ENCODE data around the gene GLUD1.
"Not testable (repeated sequence)": the region's sequence is repeated elsewhere in the genome, so short reads cannot be mapped to it uniquely, and the experiment has no call there.

GLUD1 gene

DNA sequence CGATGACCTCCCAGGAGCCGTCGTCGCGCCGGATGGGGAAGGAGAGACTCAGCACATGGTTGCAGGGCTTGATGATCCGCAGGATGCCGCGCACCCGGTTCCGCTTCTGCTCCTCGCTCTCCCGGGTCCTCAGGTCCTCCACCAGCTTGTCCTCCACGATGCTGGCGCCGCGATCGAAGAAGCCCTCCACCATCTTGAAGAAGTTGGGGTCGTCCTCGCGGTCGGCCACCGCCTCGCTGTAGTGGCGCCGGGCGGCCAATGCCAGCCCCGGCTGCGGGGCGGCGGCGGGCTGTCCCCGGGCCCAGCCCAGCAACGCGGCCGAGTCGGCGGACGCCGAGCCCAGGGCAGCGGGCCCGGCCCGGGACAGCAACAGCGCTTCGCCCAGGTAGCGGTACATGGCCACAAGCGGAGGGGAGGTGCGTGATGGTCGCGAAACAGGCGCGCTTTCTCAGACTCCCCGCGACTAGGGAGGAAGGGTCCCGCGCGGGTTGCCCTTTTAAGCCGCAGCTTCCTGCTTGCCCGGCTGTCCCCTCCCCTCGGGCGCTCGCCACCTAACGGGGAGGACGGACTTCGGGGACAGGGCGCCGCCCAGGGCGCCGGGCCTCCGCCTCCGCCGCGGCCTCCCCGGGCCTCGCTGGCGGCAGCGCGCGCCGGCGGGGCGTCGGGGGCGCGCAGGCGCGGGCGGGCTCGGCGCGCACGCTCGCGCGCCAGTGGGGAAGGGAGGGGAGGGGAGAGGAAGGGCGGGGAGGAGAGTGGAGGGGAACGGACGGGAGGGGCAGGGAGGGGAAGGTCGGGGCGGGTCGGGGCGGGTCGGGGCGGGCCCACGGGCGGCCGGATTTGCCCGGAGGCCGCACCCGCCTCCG lies at the start of gene GLUD1, which contains the start of gene SHLD2:
GLUD1 (minus strand) TSS at position 471 of the 863 bp plus-strand sequence; CDS start at position 397, 74 bp downstream.
SHLD2 (plus strand) TSS at position 834 of the 863 bp plus-strand sequence. CDS start 56,149 bp downstream, outside the sequence.
- peak; percentile 73 to 79 for DNase-seq (ENCODE audit: low read depth in 2 of 2)

- DNase-seq (ENCODE audit: low read depth in 2 of 2) = not testable (repeated sequence)
Measured at GRCh38 chr10:87143109-87143418, 48.4 kb upstream of the GLUD1 start.

- not testable (repeated sequence) for DNase-seq (ENCODE audit: low read depth in 2 of 2)
Measured at GRCh38 chr10:87142230-87143108, 47.8 kb upstream of the GLUD1 start.

- DNase-seq (ENCODE audit: low read depth in 2 of 2) = not testable (repeated sequence)
Measured at GRCh38 chr10:87137478-87137877, 42.8 kb upstream of the GLUD1 start.

DNA sequence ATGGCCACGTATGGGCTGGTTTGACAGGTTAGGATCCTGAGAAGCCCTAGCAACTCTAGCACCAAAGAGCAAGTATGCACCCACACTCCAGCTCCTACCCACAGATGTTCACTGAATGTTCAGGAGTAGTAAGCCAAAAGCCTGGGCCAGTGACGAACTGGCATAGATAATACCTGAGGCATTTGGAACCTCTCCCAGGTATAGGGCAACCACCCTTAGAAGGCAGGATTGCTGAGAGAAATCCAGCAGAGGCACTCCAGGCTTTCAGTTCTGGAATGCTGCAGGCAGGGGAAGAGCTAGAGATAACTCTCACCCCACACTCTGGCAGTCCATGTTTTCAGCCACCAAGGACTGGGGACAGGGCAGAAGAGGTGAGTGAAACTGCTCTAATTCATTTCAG lies 39.8 kb upstream of the GLUD1 start:
- DNase-seq (ENCODE audit: low read depth in 2 of 2) = not testable (repeated sequence)

DNA sequence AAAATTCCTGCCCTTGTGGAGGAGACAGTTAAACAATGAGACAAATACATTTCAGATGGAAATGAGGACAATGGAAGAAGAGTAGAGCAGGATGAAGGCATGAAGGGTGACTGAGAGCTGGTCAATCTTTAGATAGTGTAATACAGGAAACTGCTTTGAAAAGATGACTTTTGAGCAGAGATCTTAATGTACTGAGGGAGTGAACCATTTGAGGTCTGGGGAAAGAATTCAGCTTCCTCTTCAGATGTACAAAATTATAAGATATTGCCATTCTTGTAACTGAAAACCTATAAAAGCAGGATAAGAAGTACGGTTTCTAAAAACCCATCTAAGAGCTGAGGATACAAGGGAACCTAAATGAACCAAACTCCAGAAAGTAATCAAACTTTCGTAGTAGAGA lies 39.3 kb upstream of the GLUD1 start:
- DNase-seq (ENCODE audit: low read depth in 2 of 2) = not testable (repeated sequence)

- DNase-seq (ENCODE audit: low read depth in 2 of 2) = not testable (repeated sequence)
Measured at GRCh38 chr10:87132176-87132575, 37.5 kb upstream of the GLUD1 start.

- not testable (repeated sequence) for DNase-seq (ENCODE audit: low read depth in 2 of 2)
Measured at GRCh38 chr10:87127607-87128156, 33.0 kb upstream of the GLUD1 start.

DNA sequence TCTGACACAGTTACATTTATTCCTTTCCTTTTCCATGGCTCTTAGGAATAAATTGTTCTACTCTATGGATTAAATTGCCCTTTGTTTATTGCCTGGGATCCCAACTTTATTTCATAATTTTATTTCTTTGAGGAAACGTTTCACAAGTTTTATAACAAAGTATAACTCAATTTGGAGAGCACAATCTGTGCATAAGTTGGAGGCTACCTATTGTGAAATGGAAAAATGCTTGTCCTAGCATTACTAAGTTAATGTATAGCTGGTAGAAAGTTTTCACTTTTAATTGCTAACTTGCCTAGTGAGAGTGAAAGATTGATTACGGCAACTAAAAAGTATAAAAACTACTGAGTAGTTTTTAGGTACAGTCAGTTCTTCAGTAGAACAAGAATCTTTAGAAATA lies 32.4 kb upstream of the GLUD1 start:
- DNase-seq (ENCODE audit: low read depth in 2 of 2) = not testable (repeated sequence)

- not testable (repeated sequence) for DNase-seq (ENCODE audit: low read depth in 2 of 2)
Measured at GRCh38 chr10:87123351-87123750, 28.7 kb upstream of the GLUD1 start.

DNA sequence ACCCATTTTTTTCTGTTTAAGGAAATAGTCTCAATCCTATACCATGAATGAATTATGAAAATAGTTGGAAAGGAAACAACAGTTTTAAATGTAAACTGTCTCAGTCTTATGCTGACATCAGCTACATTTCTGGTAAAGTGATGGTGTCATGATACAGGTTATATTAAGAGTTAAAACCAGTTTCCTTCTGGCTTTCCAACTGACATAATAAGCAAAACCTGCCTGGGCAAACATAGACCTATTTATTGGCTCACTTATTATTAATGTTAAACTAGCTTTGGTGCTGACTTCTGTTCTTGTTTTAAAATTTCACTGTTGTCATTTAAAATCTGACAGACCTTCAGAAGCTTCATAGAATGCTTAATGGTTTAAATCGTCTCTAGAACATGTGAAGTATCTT lies 24.4 kb upstream of the GLUD1 start:
- DNase-seq (ENCODE audit: low read depth in 2 of 2) = not testable (repeated sequence)

DNA sequence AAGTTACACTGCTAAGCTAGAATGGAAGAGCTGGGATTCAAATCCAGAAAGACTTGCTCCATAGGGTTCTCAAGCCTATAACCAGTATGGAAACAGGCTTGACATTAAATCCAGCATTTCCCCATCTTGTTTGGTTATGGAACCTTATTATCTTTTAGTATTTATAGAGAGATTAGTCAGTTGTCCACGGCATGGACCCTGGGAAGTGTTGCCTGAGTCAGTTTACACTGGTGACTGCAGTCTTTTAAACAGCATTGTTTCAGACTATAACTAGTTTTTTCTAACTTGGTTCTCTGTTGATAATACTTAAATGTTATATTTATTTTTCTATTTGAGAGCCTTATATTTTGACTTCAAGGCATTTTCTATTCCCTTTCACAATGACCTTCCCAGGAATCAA lies 23.5 kb upstream of the GLUD1 start:
- not testable (repeated sequence) for DNase-seq (ENCODE audit: low read depth in 2 of 2)

DNA sequence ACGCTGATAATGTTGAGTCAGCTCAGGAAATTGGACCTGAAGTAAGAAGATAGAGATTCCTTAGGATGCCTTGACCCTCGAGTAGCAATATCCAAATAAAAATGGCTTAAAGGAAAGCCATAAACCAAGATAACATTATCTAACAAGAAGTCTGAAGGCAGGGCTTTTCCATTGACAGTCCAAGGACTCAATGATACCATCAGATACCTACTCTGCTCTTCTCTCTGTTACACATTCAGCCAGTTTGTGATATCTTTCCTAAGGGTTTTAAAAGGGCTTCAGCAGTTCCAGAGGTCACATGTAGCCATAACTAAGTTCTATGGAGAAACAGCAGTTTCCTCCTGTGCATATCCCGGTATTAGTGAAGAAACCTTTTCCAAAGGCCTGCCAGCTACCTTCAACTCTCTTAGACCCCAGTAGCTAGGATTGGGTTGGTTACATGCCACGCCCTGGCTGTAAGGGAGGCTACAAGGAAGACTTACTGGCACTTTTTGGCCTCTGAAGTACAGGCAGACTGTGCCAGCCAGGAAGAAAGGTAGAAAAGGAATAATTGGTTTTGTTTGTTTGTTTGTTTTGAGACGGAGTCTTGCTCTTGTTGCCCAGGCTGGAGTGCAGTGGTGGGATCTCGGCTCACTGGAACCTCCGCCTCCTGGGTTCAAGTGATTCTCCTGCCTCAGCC lies 10.9 kb upstream of the GLUD1 start:
- DNase-seq (ENCODE audit: low read depth in 2 of 2) = no peak

DNA sequence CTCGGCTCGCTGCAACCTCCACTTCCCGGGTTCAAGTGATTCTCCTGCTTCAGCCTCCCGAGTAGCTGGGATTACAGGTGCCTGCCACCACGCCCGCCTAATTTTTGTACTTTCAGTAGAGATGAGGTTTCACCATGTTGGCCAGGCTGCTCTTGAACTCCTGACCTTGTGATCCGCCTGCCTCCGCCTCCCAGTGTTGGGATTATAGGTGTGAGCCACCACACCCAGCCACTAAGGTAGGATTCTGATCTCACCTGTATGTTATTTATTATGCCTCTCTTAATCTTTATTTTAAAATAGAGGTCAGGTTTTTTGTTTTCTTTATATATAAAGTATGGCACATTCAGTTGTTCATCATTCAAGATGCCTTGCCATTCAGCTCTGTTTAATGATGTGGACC lies 10.1 kb upstream of the GLUD1 start:
- DNase-seq (ENCODE audit: low read depth in 2 of 2) = not testable (repeated sequence)

GRCh38 chr10:87101996-87102395 lies 7.4 kb upstream of the GLUD1 start:
- no peak for DNase-seq (ENCODE audit: low read depth in 2 of 2)

- peak; percentile 42 to 54 for DNase-seq (ENCODE audit: low read depth in 2 of 2)
Measured at GRCh38 chr10:87095236-87095945, 748 bp upstream of the GLUD1 start.

DNA sequence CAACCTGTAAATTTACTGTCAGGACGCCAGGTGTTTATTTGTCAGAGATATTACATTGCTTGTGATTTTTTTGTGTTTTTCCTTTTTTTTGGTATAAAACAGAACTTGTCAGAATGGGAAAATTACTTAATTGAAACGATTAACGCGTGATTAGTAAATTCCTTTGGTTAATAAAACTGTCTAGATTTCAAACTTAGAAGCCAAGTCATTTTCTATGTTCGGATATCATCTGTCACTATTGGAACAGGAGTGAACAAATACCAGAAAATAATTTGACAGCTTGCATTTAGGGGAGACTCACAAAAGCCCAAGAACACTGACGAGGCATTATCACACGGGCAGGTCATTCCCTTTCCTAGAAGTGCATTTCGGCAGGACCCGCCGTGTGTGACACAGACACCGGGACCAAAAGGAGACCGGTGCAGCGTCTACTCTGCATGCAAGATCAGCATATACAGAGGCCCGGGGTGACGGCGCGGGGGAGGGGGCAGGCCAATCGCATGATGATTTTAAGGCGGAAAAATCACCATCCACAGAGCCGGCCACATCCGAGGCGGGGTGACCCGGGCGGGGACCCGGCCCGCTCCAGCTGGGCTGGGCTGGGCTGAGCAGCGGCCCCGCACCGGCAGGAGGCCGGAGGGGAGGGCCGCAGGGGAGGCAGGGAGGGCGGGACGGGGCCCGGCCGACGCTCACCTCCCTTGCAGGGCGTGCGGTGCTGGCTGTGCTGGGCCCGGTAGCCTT lies 841 bp downstream of the GLUD1 start:
- DNase-seq (ENCODE audit: low read depth in 2 of 2) = peak; percentile 57 to 69

GRCh38 chr10:87092861-87093631 lies 1.6 kb downstream of the GLUD1 start:
- DNase-seq (ENCODE audit: low read depth in 2 of 2) = no peak

DNA sequence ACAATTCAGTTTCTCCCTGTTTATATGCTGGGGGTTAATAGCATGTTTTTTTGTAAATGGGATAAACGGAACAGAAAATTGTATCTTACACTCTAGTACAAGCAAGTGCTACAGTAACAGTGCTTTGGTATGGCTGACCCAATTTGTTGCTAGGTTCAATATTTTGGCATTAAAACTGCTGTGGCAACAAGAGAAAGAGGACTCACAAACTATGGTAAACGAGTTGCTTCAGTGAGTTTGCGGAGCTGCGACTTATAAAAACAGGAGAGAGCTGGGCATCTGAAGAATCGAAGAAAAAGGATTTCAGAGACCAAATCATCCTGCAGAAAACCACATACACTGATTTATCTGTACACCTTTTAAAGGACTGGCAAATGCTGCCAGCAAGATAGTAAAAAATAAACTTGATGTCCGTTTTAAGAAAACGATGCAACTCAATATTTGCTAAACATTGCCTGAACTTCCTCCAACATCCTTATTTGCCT lies 2.2 kb downstream of the GLUD1 start:
- DNase-seq (ENCODE audit: low read depth in 2 of 2) = no peak
